Loucy (cell line): Measurements from ENCODE around the gene AKNA.

ENCODE experiments used
- H2AFZ ChIP-seq: fragments of 200-600 bp; sonication (generic); 2 replicates; pipeline ENCODE4 v1.6.0; 2016; ENCODE audit warnings: antibody characterized with exemption, mild to moderate bottlenecking, low read length, moderate library complexity
- H3F3A ChIP-seq: fragments of 200-600 bp; 2 replicates; pipeline ENCODE4 v1.6.0; 2016; ENCODE audit warnings: antibody characterized with exemption, low read depth, mild to moderate bottlenecking
- H3K27me3 ChIP-seq: fragments of 200-600 bp; sonication (generic); 2 replicates; pipeline ENCODE4 v1.6.1; 2014; ENCODE audit warnings: low read length, mild to moderate bottlenecking; ENCODE audit not compliant: insufficient read depth, poor library complexity, severe bottlenecking
- H3K36me3 ChIP-seq: fragments of 200-600 bp; sonication (generic); 2 replicates; pipeline ENCODE4 v1.6.1; 2016; ENCODE audit warnings: low read length; ENCODE audit not compliant: insufficient read depth
- H3K4me1 ChIP-seq: fragments of 200-600 bp; sonication (generic); 2 replicates; pipeline ENCODE4 v1.5.1; 2014; ENCODE audit warnings: low read length, mild to moderate bottlenecking; ENCODE audit not compliant: insufficient read depth, poor library complexity, severe bottlenecking
- H3K4me2 ChIP-seq: fragments of 200-600 bp; sonication (generic); 2 replicates; pipeline ENCODE4 v1.6.0; 2014; ENCODE audit warnings: antibody characterized with exemption, low read length, low read depth, mild to moderate bottlenecking; ENCODE audit not compliant: poor library complexity, severe bottlenecking
- H3K4me3 ChIP-seq: fragments of 200-600 bp; sonication (generic); 2 replicates; pipeline ENCODE4 v1.5.1; 2014; ENCODE audit warnings: low read length, mild to moderate bottlenecking, mixed read lengths; ENCODE audit not compliant: poor library complexity, severe bottlenecking
- H3K79me2 ChIP-seq: fragments of 200-600 bp; sonication (generic); 2 replicates; pipeline ENCODE4 v1.6.1; 2014; ENCODE audit warnings: low read length; ENCODE audit not compliant: insufficient read depth
- H3K9ac ChIP-seq: fragments of 200-600 bp; sonication (generic); 2 replicates; pipeline ENCODE4 v1.6.0; 2014; ENCODE audit warnings: mild to moderate bottlenecking, low read depth, low read length, moderate library complexity; ENCODE audit not compliant: poor library complexity, severe bottlenecking
- H3K9me2 ChIP-seq: fragments of 200-600 bp; sonication (generic); replicated peaks from 2 replicates; pipeline ENCODE4 v1.6.1; 2016; ENCODE audit warnings: low read depth, low read length, mixed read lengths
- H3K9me3 ChIP-seq: fragments of 200-600 bp; sonication (generic); 2 replicates; pipeline ENCODE4 v1.6.1; 2014; ENCODE audit warnings: mild to moderate bottlenecking, antibody characterized with exemption, low read length, low read depth; ENCODE audit not compliant: insufficient read depth
- H4K20me1 ChIP-seq: fragments of 200-600 bp; sonication (generic); 2 replicates; pipeline ENCODE4 v1.6.0; 2014; ENCODE audit warnings: antibody characterized with exemption, low read length, mild to moderate bottlenecking; ENCODE audit not compliant: insufficient read depth, poor library complexity, severe bottlenecking
- CTCF ChIP-seq: fragments of 200-600 bp; sonication (generic); conservative IDR thresholded peaks from 2 replicates; pipeline ENCODE4 v1.5.1; 2014; ENCODE audit warnings: mild to moderate bottlenecking, antibody characterized with exemption, low read length
- EZH2phosphoT487 ChIP-seq: fragments of 200-600 bp; IDR thresholded peaks from 2 replicates; pipeline ENCODE4 v1.6.1; 2018; ENCODE audit warnings: antibody characterized with exemption, mild to moderate bottlenecking, moderate library complexity, borderline replicate concordance

Gene AKNA

GRCh38 chr9:114367366-114367765, 20.4 kb downstream of the AKNA start:
- no peak for TF ChIP-seq CTCF
- no peak for TF ChIP-seq EZH2phosphoT487
- H3K9me2 ChIP-seq: no peaks in the 10 kb centered on the region
- H2AFZ ChIP-seq: no peak overlapping the region
- H4K20me1 ChIP-seq: no peaks in the 10 kb centered on the region
- no peaks in the 10 kb centered on the region for H3K27me3 ChIP-seq
- H3K4me2 ChIP-seq: no peak overlapping the region
- peaks cover 78% of the 10 kb centered on the region; the same call in 1 of the 2 replicates for H3K36me3 ChIP-seq
- H3F3A ChIP-seq: no peaks in the 10 kb centered on the region
- no peak overlapping the region for H3K4me3 ChIP-seq
- peaks cover 32% of the 10 kb centered on the region for H3K79me2 ChIP-seq
- H3K9ac ChIP-seq: no peak overlapping the region
- H3K9me3 ChIP-seq: no peaks in the 10 kb centered on the region
- H3K4me1 ChIP-seq: peaks cover 42% of the 10 kb centered on the region

- Histone ChIP-seq H3K9ac (no peak overlapping the region), H3K9me3 (no peaks in the 10 kb centered on the region), H4K20me1 (no peaks in the 10 kb centered on the region), H3F3A (no peaks in the 10 kb centered on the region), H3K27me3 (no peaks in the 10 kb centered on the region), H3K9me2 (no peaks in the 10 kb centered on the region), H2AFZ (no peak overlapping the region), H3K4me2 (no peak overlapping the region), H3K36me3 (peaks cover 86% of the 10 kb centered on the region; the same call in 1 of the 2 replicates), H3K4me1 (peaks cover 35% of the 10 kb centered on the region), H3K4me3 (no peak overlapping the region), H3K79me2 (peaks cover 32% of the 10 kb centered on the region)
- TF ChIP-seq CTCF (no peak), EZH2phosphoT487 (no peak)
These were observed 21.3 kb downstream of the AKNA start for GRCh38 chr9:114366334-114367128.

GRCh38 chr9:114365194-114365593, 22.6 kb downstream of the AKNA start:
- no peaks in the 10 kb centered on the region for H3K9me3 ChIP-seq
- no peak overlapping the region for H3K4me2 ChIP-seq
- H3K27me3 ChIP-seq: no peaks in the 10 kb centered on the region
- H3K9me2 ChIP-seq: no peaks in the 10 kb centered on the region
- peaks cover 22% of the 10 kb centered on the region for H3K79me2 ChIP-seq
- H2AFZ ChIP-seq: no peak overlapping the region
- peaks cover 95% of the 10 kb centered on the region; the same call in 1 of the 2 replicates for H3K36me3 ChIP-seq
- no peak overlapping the region for H3K9ac ChIP-seq
- H3K4me1 ChIP-seq: peaks cover 22% of the 10 kb centered on the region
- no peak for TF ChIP-seq CTCF
- no peak for TF ChIP-seq EZH2phosphoT487
- no peak overlapping the region for H3K4me3 ChIP-seq
- H4K20me1 ChIP-seq: no peaks in the 10 kb centered on the region
- no peaks in the 10 kb centered on the region for H3F3A ChIP-seq
